ENCODE data around the gene PTCH1. TPM values are rescaled to one million over a fixed set of nuclear protein-coding genes. Genes with fewer than 3 reads are reported as not detected.

Gene PTCH1
- total RNA-seq, 4 donors from 2014 or later = 4.2 to 6.9 (median 5.2) TPM

DNA sequence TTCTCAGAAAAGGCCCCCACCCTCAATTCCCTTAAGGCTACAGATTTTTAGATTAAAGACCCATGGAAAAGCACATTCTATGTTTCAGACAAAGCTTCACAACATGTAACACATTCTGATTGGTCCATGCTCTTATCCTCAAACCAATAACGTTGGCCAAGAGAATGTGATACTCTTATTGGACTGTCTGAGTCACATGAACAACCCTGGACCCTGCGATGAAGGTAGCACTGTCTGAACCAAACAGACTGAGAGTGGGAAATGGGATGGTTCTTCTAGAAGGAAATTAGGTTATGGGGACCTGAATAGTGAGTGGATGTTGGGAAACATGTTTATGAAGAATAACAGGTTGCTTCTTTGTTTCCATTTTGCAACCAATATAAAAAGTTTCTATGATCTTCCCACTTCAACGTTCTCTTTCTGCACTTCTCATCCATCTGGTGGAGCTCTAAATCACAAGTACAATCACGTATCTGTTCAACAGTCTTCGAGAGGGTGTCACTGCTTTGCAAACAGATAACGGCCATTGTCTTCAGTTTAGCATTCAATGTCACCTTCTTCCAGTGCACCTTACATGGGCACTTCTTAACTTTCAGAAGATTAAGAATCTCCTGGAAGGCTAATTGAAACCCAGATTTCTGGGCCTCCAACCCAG is 81.6 kb downstream of the PTCH1 start:
- DNase-seq (no peak), ATAC-seq (no peak)
- no peaks in the 10 kb centered on the region for H3K36me3 ChIP-seq
- H3K27me3 ChIP-seq = no peaks in the 10 kb centered on the region
- H3K9me3 ChIP-seq = no peaks in the 10 kb centered on the region
- in situ Hi-C loops (cut with MboI; ENCODE audit: low sequenced_read_pairs in 4 of 4) (no loop called here), intact Hi-C loops (cut with DNase I; ENCODE audit: low total_unique reads) (no loop called here)
- H3K27ac ChIP-seq = no peak overlapping the region
- TF ChIP-seq POLR2A (IDR thresholded peaks at IDR 0.05) = no peak
- TF ChIP-seq, protein P1, sequence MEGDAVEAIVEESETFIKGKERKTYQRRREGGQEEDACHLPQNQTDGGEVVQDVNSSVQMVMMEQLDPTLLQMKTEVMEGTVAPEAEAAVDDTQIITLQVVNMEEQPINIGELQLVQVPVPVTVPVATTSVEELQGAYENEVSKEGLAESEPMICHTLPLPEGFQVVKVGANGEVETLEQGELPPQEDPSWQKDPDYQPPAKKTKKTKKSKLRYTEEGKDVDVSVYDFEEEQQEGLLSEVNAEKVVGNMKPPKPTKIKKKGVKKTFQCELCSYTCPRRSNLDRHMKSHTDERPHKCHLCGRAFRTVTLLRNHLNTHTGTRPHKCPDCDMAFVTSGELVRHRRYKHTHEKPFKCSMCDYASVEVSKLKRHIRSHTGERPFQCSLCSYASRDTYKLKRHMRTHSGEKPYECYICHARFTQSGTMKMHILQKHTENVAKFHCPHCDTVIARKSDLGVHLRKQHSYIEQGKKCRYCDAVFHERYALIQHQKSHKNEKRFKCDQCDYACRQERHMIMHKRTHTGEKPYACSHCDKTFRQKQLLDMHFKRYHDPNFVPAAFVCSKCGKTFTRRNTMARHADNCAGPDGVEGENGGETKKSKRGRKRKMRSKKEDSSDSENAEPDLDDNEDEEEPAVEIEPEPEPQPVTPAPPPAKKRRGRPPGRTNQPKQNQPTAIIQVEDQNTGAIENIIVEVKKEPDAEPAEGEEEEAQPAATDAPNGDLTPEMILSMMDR (IDR thresholded peaks at IDR 0.05 in 4 of 5, conservative IDR thresholded peaks at IDR 0.05 in 1 of 5) = no peak
- no peak overlapping the region for H3K4me3 ChIP-seq
- no peaks in the 10 kb centered on the region for H3K4me1 ChIP-seq

DNA sequence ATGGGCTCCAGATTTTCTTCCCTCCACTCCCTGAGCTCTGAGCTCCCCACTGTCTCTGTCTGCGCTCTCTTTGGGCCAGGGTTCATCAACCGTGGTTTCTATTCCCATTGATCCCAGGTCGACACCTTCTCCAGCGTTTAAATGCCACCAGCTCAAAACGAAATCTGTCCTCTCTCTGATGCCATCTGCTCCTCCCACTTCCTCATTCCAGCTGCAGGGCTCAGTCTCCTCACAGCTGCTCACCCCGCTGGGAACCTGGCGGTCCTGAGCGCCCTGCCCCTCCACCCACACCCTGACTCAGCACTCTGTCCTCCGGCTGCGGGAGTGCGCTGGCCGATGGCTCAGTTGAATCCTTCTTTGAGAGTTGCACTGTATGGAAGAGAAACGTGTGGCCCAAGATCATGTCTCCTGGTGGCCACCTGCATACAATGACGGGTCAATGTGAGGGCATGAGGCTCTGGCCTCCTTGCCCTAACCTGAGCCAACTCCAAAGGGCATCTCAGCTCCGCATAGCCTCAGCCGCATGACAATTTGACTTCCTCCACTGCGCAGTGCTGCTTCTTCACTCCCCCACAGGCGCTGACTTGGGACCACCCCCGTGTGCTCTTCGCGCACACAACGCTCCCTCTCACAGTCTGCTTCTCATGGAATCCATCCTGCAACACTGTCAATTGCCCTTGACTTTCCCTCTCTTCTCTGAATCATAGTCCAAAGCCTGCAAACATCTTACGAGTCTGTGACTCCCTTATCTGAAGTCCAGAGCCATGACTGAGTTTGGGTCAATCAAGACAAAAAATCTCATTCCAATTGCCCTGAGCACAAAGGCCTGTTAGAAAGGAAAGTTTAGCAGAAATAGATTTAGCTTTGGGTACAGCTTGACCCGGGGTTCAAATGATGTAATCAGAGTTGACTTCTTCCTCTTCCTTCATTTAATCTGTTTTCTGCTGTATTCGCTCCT is 82.4 kb downstream of the PTCH1 start:
- ATAC-seq = no peak
- H3K27me3 ChIP-seq = no peaks in the 10 kb centered on the region
- no peaks in the 10 kb centered on the region for H3K36me3 ChIP-seq
- no peaks in the 10 kb centered on the region for H3K9me3 ChIP-seq
- TF ChIP-seq, protein P1 (IDR thresholded peaks at IDR 0.05 in 4 of 5, conservative IDR thresholded peaks at IDR 0.05 in 1 of 5) = no peak
- TF ChIP-seq POLR2A (IDR thresholded peaks at IDR 0.05) = no peak
- intact Hi-C loops (cut with DNase I; ENCODE audit: low total_unique reads) (no loop called here), in situ Hi-C loops (cut with MboI; ENCODE audit: low sequenced_read_pairs in 4 of 4) (no loop called here)
- DNase-seq = no peak
- H3K4me3 ChIP-seq = no peak overlapping the region
- H3K27ac ChIP-seq = no peak overlapping the region
- H3K4me1 ChIP-seq = no peaks in the 10 kb centered on the region

DNA sequence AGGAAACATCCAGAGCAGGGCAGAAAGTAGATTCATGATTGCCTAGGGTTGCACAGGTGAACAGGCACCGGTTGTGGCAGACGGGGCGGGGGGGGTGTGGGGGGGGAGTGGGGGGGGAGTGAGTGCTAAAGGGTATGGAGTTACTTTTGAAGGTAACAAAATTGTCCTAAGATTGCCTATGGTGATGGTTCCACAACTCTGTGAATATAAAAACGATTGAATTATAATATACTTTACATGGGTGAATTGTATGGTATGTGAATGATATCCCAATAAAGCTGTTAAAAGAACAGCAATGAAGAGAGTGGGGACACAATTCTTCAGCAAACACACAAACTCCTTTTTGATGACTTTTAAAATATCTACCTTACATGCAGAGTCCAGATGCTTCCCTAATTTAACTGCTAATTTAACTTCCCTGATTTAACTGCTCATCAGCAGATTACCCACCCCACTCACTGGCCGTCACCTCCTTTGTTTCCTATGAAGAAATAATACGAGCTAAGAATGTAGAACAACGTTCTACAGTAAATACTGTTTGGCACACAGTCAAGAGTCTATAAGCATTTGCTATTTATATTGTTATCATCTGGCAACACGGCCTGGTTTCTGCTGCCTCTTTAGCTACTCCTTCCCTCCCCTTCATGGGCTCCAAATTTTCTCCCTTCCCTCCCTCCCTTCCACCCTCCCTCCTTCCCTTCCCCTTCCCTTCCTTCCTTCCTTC is 83.5 kb downstream of the PTCH1 start:
- no peak for ATAC-seq
- no peak overlapping the region for H3K27ac ChIP-seq
- in situ Hi-C loops (cut with MboI; ENCODE audit: low sequenced_read_pairs in 4 of 4) = no loop called here
- no peak overlapping the region for H3K4me3 ChIP-seq
- TF ChIP-seq, protein P1 (IDR thresholded peaks at IDR 0.05 in 4 of 5, conservative IDR thresholded peaks at IDR 0.05 in 1 of 5) = no peak
- TF ChIP-seq POLR2A (IDR thresholded peaks at IDR 0.05) = no peak
- H3K4me1 ChIP-seq = no peaks in the 10 kb centered on the region
- H3K36me3 ChIP-seq = no peaks in the 10 kb centered on the region
- H3K9me3 ChIP-seq = no peaks in the 10 kb centered on the region
- intact Hi-C loops (cut with DNase I; ENCODE audit: low total_unique reads) = no loop called here
- DNase-seq = no peak
- H3K27me3 ChIP-seq = no peaks in the 10 kb centered on the region

DNA sequence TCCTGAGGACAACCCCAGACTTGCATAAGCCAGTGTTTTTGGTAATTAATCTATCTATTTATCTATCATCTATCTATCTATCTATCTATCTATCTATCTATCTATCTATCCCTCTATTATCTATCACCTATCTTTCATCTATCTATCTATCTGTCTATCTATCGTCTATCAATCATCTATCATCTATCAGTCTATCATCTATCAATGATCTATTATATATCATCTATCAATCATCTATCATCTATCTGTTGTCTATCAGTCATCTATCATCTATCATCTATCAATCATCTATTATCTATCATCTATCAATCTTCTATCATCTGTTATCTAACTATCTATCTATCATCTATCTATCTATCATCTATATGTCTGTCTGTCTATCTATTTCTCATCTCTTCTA is 85.5 kb downstream of the PTCH1 start:
- Histone ChIP-seq H3K27ac (no peak overlapping the region), H3K36me3 (no peaks in the 10 kb centered on the region), H3K9me3 (no peaks in the 10 kb centered on the region), H3K4me3 (no peak overlapping the region), H3K27me3 (no peaks in the 10 kb centered on the region), H3K4me1 (peaks cover 0 to under 1% of the 10 kb centered on the region in 2 donors)
- ATAC-seq (no peak), DNase-seq (no peak)
- in situ Hi-C loops (cut with MboI; ENCODE audit: low sequenced_read_pairs in 4 of 4) = no loop called here
- intact Hi-C loops (cut with DNase I; ENCODE audit: low total_unique reads) = no loop called here
- TF ChIP-seq, protein P1 (IDR thresholded peaks at IDR 0.05 in 4 of 5, conservative IDR thresholded peaks at IDR 0.05 in 1 of 5) = no peak
